CMK (cell line): ENCODE measurements around the gene NMRK1.

Source experiments
- DNase-seq: peaks from one replicate; pipeline ENCODE4 v3.0.0-alpha.2; 2010; ENCODE audit warnings: low read depth

The NMRK1 gene

DNA sequence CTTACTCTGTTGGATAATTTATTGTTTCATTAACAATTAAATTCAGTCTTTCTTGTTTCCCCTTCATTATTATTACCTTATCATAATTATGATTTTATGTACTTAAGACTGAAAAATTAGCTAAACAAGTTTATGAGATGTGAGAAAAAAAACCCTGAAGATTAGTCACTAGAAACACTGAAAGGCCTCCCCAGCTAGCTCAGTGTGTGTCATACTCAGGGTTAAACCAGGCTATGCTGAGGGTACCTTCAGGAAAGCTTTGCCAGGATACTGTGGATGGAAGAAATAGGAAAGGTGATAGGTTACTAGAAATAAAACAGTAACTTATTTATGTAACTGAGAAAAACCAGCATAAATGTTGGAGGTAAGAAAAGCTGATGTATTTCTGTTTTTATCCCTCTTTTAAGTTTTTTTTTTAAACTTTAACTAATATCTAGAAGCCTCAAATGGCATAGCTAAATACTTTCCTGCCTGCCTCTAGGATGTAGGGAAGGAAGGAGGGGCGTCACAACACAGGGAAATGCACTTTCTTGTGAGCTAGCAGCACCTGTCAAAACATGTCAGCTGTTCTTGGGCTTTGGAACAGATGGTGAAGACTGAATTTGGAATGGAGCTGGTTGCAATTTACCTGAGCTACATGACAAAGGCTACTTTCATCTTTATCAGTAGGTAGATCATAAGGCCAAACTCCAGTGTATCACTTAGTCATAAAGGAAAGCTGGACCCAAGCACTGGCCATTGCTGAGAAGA lies 24.2 kb downstream of the NMRK1 start:
- DNase-seq = no peak

DNA sequence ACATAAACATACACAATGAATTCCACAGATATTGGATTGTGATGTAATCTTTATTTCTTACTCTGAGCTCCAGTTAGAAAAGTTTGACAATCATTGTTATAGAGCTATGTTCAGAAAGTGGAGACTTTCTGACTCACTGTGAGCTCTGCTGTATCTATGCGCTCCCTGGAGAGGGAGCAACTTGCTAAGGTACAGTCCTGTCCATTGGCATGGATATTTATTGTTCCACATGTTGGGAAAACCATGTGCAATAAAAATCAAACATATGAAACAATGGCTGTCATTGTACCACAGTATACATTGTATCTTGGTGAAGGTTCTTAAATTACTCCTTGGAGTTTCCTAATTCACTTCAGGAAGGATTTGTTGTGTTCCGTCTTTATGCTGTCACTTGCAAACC lies 26.8 kb downstream of the NMRK1 start:
- no peak for DNase-seq

DNA sequence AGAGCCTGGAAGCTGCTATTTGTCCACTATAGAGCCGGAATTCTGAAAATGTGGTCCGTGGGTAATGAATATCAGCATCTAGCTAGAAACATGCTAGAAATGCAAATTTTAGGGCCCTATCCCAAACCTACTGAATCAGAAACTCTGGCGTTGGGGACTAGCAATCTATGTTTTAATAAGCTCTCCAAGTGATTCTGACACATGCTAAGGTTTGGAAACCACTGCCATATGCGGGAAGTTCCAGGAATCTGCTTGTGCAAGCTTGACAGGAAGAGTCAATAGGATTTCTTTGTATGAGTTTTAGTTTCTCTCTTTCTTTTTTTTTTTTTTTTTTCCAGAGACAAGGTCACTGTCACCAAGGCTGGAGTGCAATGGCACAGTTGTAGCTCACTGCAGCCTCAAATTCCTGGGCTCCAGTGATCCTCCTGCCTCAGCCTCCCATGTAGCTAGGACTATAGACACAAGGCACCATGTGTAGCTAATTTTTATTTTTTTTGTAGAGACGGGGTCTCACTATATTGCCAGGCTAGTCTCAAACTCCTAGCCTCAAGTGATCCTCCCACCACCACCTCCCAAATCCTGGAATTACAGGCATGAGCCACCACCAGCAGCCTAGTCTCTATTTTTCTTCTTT lies 33.5 kb downstream of the NMRK1 start:
- no peak for DNase-seq

DNA sequence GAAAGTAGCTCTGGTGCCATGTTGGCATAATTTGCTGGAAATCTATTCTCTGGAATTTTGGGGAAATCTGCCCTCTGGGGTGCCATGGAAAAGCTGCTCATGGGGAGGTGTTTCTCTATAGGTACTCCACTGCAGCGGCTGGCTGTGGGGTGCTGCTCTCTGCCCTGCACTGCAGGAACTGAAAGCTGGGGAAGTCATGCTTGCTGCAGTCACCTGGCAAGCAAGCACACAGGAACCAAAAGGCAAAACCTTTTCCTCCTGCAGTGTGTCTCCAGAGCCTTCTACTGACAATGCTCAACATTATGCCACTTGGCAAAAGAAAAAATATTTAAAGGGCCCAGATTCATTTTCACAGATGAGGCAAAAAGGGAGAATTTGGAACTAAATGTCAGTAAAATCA lies 34.1 kb downstream of the NMRK1 start:
- no peak for DNase-seq

DNA sequence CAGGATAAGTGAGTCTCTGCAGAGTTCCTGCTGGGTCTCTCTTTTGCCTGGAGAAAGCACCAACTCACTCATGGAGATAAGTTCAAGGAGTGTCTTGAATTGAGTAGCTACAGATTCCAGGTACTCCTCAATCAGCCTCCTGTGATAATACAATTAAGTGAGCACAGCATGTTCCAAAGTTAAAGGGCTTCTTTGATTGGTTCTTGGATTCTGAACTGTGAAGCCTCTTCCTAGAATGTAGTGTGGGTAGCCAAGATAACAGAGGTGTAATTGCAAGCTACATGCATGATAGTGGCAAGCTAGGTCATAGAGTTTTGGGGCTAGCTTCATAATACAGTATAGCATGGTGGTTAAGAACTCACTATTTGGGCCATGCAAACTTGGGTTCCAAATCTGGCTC lies 36.7 kb downstream of the NMRK1 start:
- no peak for DNase-seq

DNA sequence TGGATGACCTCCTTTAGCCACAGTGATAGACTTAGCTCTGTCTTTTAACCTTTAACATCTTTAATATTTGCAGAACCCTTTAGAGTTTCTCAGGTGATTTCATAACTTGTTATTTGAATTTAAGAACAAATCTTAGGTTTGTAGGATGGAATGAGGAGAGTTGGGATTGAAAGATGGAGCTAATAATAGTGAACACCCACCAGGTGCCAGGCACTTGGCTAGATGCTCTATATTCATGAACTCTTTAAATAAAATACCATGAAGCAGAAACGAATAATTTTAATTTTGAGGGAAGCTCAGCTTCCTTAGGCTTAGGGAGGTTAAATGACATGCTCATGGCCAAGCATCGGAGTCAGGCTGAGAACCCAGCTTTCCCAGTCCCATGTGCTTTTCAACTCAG lies 40.4 kb downstream of the NMRK1 start:
- no peak for DNase-seq

DNA sequence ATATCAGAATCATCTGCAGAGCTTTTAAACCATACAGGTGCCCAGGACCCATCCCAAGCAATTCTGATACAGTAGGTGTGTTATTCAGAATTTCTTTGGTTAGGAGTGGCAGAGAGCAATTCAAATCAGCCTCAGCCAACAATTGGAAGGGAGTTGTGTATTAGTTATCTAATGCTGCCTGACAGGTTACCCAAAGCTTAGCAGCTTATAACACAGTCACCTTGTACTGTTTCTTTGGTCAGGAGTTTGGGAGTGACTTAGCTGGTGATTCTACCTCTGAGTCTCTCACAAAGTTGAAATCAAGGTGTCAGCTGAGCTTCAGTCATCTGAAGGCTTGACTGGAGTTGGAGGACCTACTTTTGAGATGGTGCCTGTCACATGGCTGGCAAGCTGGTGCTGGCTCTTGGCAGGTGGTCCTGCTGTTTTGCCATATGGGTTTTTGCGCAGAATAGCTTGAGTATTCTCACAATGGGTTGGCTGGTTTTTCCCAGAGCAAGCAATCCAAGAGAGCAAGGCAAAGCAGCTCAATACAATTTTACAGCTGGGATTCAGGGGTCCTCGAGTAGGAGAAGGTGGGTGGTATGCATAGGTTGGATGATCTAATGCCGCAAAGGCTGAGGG lies 41.1 kb downstream of the NMRK1 start:
- no peak for DNase-seq

DNA sequence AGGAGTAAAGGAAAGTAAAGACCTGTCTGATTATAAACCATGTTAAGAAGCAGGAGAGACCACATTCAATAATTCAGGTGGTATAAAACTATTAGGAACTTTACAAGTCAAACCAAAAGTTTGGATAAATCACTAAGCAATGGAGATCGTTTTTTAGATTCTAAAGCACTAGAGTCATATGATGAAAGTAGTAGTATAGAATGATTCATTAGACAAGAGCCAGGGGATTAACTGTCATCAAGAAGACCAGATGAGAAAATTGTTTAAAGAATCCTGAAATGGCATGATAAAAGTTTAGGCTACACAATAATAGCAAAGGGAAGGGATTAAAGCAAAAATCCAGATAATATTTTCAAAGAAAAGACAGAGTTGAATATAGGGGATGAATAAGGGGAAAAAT lies 46.9 kb downstream of the NMRK1 start:
- DNase-seq = no peak

DNA sequence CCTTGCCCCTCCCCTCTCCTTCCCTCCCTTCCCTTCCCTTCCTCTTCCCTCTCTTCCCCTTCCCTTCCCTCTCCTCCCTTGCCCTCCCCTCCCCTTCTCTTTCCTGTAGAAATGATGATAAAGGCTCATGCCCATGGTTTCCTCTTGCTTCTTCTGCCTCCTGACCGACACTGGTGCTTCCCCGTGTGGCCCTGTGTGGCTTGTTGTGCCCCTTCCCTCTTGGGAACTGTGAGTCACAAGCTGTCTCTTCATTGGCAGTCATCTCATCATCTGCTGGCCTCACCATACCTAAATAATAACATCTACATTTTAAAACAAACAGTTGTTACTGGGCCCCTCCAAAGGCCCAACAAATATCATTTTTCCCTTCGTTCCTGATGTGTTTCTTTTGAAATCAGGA lies 48.2 kb downstream of the NMRK1 start:
- DNase-seq = no peak

DNA sequence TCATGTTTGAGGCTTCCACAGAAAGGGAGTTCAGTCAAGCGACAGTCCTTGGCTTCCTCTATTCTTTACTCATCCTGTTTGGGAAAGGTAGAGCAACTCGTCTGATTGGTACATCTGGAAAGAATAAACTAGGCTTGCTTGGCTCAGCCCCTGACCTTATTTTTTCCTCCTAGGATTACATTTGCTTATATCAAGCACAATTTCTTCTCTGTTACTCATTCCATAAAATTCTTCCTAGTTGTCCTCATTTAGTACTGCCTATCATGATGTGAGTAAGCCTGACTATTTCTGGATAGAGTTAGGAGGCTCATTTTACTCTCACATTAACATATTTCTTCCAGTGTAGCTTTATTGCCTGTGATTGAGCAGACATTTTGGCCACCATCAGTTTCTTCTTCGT lies 48.9 kb downstream of the NMRK1 start:
- DNase-seq = no peak

DNA sequence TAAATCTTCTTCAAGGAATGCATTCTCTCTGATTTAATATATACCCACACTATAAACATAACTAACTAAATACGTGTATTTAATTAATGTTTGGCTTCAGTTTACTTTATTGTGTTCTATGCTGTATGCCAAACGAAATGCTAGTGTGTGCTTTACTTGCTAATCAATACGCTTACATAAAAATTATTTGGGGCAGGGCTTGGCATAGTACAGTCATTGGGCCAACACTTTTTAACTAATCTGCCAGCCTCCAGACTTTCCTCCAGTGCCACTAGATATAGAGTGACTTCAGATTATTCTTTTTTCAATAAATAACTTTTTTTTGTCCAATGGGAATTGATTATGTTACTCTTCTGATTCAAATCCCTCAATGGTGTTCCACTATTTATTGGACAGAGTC lies 51.2 kb downstream of the NMRK1 start:
- no peak for DNase-seq

DNA sequence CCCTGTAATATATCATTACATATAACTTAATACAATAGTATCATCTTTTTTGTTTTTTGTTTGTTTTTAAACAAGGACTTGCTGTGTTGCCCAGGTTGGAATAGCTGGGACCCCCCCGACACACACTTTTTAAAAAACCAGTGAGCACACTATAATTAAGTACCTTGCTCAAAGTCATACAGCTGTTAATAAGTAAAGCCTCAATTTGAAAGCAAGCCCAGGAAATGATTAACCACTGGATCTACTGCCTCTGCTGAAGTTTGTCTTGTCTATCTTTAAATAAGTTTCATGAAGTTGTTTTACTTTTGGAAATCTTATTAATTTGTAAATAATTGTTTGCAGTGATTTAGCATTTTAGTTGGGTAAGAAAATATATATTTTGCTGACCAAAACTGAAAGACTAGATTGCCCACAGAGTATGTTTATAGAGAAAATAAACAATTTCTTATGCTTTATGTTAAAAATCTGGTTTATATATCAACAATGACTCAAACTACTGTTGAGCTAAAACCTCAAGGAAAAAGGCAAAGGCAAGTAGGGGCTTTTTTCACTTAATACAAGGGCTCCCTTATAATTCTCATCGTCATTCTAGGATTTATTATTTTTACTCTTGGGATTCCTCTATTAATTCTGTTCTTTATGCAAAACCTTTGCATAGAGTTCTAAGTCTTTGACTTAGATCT lies 54.0 kb downstream of the NMRK1 start:
- DNase-seq = no peak

DNA sequence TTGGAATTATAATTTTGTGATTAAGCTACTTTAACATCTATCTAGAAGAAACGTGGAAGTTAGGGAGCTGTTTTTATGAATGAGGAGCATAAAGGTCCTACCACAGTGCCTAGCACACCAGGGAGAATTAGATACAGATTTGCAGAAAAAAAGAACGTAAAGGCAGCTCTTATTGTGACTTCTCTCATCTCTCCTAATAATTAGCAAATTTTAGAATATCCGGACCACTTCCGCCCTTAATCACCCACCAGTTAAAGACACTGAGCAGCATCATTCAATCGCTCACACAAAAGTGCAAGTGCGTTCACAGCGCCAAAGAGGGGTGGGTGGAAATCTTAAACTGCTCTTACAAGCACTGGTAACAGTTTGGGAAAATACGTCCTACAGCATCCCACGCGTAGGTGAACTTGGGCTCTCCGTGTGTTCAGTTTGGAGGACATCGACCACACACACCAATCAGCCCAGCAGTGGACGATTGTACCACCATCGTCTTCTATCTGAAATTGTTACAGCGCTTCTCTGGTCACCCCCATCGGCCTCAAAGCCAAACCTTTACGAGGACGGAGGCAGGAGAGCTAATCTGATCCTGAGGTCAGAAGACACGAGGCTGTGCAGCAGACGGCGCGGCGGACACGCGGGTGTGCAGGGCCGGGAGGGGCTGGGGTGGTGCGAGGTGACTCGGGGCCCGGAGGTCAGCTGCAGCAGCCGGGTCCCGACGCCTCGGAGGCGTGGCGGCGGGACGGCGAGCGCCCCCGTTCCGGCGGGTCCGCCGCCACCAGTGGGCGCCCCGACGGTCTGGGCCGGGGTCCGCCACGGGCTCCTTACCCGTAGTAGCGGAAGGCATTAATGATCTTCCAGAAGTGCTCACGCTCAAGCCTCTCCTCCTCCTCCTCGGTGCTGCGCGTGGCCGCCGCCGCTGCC lies 60.5 kb downstream of the NMRK1 start:
- peak; percentile 12 for DNase-seq

DNA sequence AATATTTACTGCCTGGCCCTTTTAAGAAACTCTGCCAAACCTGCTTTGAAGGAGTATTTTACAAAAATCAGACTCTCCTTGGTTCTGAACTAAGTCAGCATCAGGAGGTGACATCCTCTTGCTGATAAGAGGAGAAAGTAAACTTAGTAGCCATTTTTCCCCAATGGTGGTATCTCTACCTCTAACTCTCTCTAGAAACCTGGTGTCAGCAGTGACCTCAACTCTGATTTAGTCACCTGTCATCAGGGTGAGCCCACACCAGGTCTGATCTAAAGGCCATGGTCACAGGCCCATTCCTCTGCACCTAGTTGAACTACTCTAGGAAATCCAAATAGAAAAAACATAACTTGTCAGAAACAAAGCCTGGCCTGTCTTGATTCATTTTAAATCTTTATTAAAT lies 64.1 kb downstream of the NMRK1 start:
- no peak for DNase-seq

DNA sequence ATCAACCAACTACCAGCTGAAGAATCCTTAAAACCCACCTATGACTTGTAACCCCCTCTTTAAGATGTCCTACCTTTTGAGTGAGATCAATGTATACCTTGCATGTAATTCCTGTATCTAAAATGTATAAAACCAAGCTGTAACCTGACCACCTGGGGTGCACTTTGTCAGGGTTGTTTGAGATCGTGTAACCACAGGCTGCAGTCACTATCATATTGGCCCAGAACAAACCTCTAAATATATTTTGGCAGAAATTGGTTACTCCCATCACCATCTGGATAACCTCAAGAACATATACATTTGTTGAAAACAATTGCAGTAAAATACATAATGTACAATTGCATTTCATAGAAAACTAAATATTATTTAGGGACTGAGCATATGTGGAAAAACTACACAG lies 68.3 kb downstream of the NMRK1 start:
- DNase-seq = no peak

DNA sequence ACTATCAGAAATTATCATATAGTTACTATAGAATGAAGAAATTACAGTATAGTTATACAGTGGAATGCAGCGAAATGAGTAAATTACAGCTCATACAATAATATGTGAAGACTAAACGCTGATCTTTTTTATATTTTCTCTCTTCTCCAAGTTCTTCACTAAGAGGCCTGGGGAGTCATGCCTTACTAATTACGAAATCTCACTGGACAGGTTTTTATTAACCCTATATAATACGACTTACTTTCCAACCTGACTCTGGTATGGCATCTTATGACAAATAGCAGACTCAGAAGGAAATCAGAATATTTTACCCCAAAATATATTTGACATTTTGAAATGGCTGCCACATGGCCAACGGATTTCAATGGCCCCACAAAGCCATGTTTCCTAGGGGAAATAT lies 68.9 kb downstream of the NMRK1 start:
- DNase-seq = no peak

DNA sequence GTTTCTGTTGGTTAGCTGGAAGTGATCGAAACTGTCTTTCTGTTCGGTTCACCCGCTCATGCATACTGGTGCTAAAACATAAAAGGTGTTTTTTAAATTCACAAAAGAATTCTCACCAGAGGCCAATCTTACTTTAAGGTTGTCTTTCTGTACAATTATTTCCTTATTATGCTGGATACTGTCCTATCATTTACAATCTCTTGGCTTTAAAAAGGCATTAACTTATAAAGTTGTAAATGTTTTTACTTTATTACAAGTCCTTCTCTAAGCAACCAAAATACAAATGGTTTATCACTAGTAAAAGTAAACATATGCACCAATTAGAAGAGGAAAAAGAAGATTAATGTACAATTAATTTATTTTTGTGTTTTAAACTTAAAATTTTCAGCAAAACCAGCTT lies 70.6 kb downstream of the NMRK1 start:
- DNase-seq = no peak

DNA sequence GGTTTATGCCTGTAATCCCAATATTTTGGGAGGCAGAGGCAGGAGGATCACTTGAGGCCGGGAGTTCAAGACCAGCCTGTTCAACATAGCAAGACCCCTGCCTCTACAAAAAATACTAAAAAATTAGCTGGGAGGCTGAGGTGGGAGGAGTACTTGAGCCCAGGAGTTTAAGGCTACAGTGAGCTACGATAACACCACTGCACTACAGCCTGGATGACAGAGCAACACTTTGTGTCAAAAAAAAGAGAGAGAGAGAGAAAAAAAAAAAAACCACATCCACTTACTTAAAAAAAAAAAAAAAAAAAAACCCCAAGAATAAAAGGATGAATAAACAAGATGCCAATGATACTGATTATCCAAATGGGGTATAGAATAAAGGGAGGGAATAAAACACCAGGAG lies 74.2 kb downstream of the NMRK1 start:
- no peak for DNase-seq
